ENCODE results near the gene SLC6A8. TPM values are rescaled to one million over a fixed set of nuclear protein-coding genes. Genes with fewer than 3 reads are reported as not detected.

Gene SLC6A8
- total and polyA plus RNA-seq, 4 experiments from 2014 or later = 0.11 to 1.4 (median 0.53) TPM

GRCh38 chrX:153645921-153646488, 41.7 kb upstream of the SLC6A8 start:
- H3K4me1 ChIP-seq (ENCODE audit: insufficient read depth, low read length) = peaks cover 10% of the 10 kb centered on the region
- DNase-seq = no peak
- Mint-ChIP-seq H3K4me1 (peaks cover 7 to 11% (median 10%) of the 10 kb centered on the region in 4 donors), H3K9me3 (peaks cover 0 to 3% (median 0%) of the 10 kb centered on the region in 8 donors), H3K27me3 (peaks cover 11 to 13% of the 10 kb centered on the region in 2 donors), H3K27ac (no peak overlapping the region), H3K4me3 (peak overlapping the region in 2 of 8 donors; percentile 20 to 41), H3K36me3 (no peaks in the 10 kb centered on the region)
- no peak overlapping the region for H3K27ac ChIP-seq (ENCODE audit: low read depth, low read length)
- no peaks in the 10 kb centered on the region for H3K36me3 ChIP-seq (ENCODE audit: insufficient read depth, low read length)
- no peak overlapping the region for H3K4me3 ChIP-seq (ENCODE audit: low read length in 2 of 2)
- ChIA-PET POLR2A (ENCODE audit: partially characterized antibody) (no interaction called here), CTCF (ENCODE audit: partially characterized antibody) (interaction anchor here (0.7 to 6.2 kb wide), 5 partner anchors 21 to 704 kb away, joined by 3 to 33 read pairs (median 4); no protein-coding TSS in a partner anchor)
- no peaks in the 10 kb centered on the region for H3K9me3 ChIP-seq (ENCODE audit: control insufficient read depth in 1 of 2, low read length in 2 of 2)
- intact Hi-C loops (cut with micrococcal nuclease) = no loop called here
- H3K27me3 ChIP-seq (ENCODE audit: insufficient read depth, low read length) = peaks cover 10% of the 10 kb centered on the region

GRCh38 chrX:153646620-153647373, 40.9 kb upstream of the SLC6A8 start, which contains the start of gene DUSP9:
DUSP9 (plus strand) TSS chrX:153647203; CDS start chrX:153647954, 751 bp downstream.
- no peaks in the 10 kb centered on the region for H3K9me3 ChIP-seq (ENCODE audit: control insufficient read depth in 1 of 2, low read length in 2 of 2)
- CTCF ChIA-PET (ENCODE audit: partially characterized antibody) = interaction anchor here (0.7 to 6.2 kb wide), 4 partner anchors 20 to 139 kb away, joined by 3 to 33 read pairs (median 10); no protein-coding TSS in a partner anchor
- H3K27ac ChIP-seq (ENCODE audit: low read depth, low read length) = no peak within 1 kb of the TSS
- no peaks in the 10 kb centered on the region for H3K36me3 ChIP-seq (ENCODE audit: insufficient read depth, low read length)
- H3K4me3 ChIP-seq (ENCODE audit: low read length in 2 of 2) = no peak within 1 kb of the TSS
- Mint-ChIP-seq H3K27me3 (peaks cover 8 to 11% of the 10 kb centered on the region in 2 donors), H3K9me3 (peaks cover 0 to 3% (median 0%) of the 10 kb centered on the region in 8 donors), H3K4me3 (peak within 1 kb of the TSS in 3 of 8 donors; percentile 9 to 66 (median 66)), H3K27ac (no peak within 1 kb of the TSS), H3K4me1 (peaks cover 5 to 11% (median 6%) of the 10 kb centered on the region in 4 donors), H3K36me3 (no peaks in the 10 kb centered on the region)
- no peak for DNase-seq
- POLR2A ChIA-PET (ENCODE audit: partially characterized antibody) = no interaction called here
- H3K4me1 ChIP-seq (ENCODE audit: insufficient read depth, low read length) = peaks cover 6% of the 10 kb centered on the region
- H3K27me3 ChIP-seq (ENCODE audit: insufficient read depth, low read length) = peaks cover 7% of the 10 kb centered on the region
- intact Hi-C loops (cut with micrococcal nuclease) = no loop called here

GRCh38 chrX:153647461-153648357, 40.0 kb upstream of the SLC6A8 start:
- H3K36me3 ChIP-seq (ENCODE audit: insufficient read depth, low read length) = no peaks in the 10 kb centered on the region
- ChIA-PET POLR2A (ENCODE audit: partially characterized antibody) (interaction anchor here (0.7 to 1.2 kb wide), 2 partner anchors 34 to 706 kb away, joined by 3 read pairs; no protein-coding TSS in a partner anchor), CTCF (ENCODE audit: partially characterized antibody) (interaction anchor here (1.3 to 6.2 kb wide), 6 partner anchors 19 to 108 kb away, joined by 3 to 33 read pairs (median 10); no protein-coding TSS in a partner anchor)
- no peaks in the 10 kb centered on the region for H3K9me3 ChIP-seq (ENCODE audit: control insufficient read depth in 1 of 2, low read length in 2 of 2)
- peaks cover 7% of the 10 kb centered on the region for H3K27me3 ChIP-seq (ENCODE audit: insufficient read depth, low read length)
- Mint-ChIP-seq H3K9me3 (peaks cover 0 to 2% (median 0%) of the 10 kb centered on the region in 8 donors), H3K36me3 (no peaks in the 10 kb centered on the region), H3K4me1 (peaks cover 4 to 9% (median 5%) of the 10 kb centered on the region in 4 donors), H3K27ac (no peak overlapping the region), H3K27me3 (peaks cover 7 to 10% of the 10 kb centered on the region in 2 donors), H3K4me3 (peak overlapping the region in 3 of 8 donors; percentile 9 to 66 (median 66))
- H3K4me3 ChIP-seq (ENCODE audit: low read length in 2 of 2) = no peak overlapping the region
- intact Hi-C loops (cut with micrococcal nuclease) = no loop called here
- DNase-seq = no peak
- no peak overlapping the region for H3K27ac ChIP-seq (ENCODE audit: low read depth, low read length)
- peaks cover 5% of the 10 kb centered on the region for H3K4me1 ChIP-seq (ENCODE audit: insufficient read depth, low read length)

- Mint-ChIP-seq H3K36me3 (no peaks in the 10 kb centered on the region), H3K9me3 (peaks cover 0 to 5% (median 0%) of the 10 kb centered on the region in 8 donors), H3K27ac (no peak overlapping the region), H3K27me3 (peaks cover 4 to 6% of the 10 kb centered on the region in 2 donors), H3K4me1 (peaks cover 0 to 1% (median under 1%) of the 10 kb centered on the region in 4 donors), H3K4me3 (peak overlapping the region in 1 of 8 donors; percentile 45)
- intact Hi-C loops (cut with micrococcal nuclease) = loop anchor here (1.0 kb wide), 2 partner anchors 94 to 109 kb away; no protein-coding TSS in a partner anchor
- ChIA-PET POLR2A (ENCODE audit: partially characterized antibody) (interaction anchor here (1.2 kb wide), 1 partner anchor 707 kb away, joined by 3 read pairs; no protein-coding TSS in a partner anchor), CTCF (ENCODE audit: partially characterized antibody) (interaction anchor here (1.3 to 6.2 kb wide), 7 partner anchors 18 to 109 kb away, joined by 3 to 33 read pairs (median 4); no protein-coding TSS in a partner anchor)
- H3K27me3 ChIP-seq (ENCODE audit: insufficient read depth, low read length) = peaks cover 3% of the 10 kb centered on the region
- no peaks in the 10 kb centered on the region for H3K9me3 ChIP-seq (ENCODE audit: control insufficient read depth in 1 of 2, low read length in 2 of 2)
- no peak overlapping the region for H3K4me3 ChIP-seq (ENCODE audit: low read length in 2 of 2)
- no peaks in the 10 kb centered on the region for H3K36me3 ChIP-seq (ENCODE audit: insufficient read depth, low read length)
- peaks cover 3% of the 10 kb centered on the region for H3K4me1 ChIP-seq (ENCODE audit: insufficient read depth, low read length)
- no peak overlapping the region for H3K27ac ChIP-seq (ENCODE audit: low read depth, low read length)
- DNase-seq = no peak
Observed at GRCh38 chrX:153648358-153649177, 39.2 kb upstream of the SLC6A8 start.

- Mint-ChIP-seq H3K36me3 (no peaks in the 10 kb centered on the region), H3K27me3 (peaks cover 4 to 6% of the 10 kb centered on the region in 2 donors), H3K9me3 (peaks cover 0 to 5% (median 0%) of the 10 kb centered on the region in 8 donors), H3K4me1 (no peaks in the 10 kb centered on the region), H3K4me3 (no peak overlapping the region), H3K27ac (no peak overlapping the region)
- POLR2A ChIA-PET (ENCODE audit: partially characterized antibody) = interaction anchor here (1.4 kb wide), 1 partner anchor 40 kb away, joined by 5 read pairs; no protein-coding TSS in a partner anchor
- DNase-seq = peak in 4 of 5 donors; percentile 28 to 43 (median 40)
- CTCF ChIA-PET (ENCODE audit: partially characterized antibody) = interaction anchor here (1.5 to 6.2 kb wide), 5 partner anchors 40 to 110 kb away, joined by 3 to 33 read pairs (median 17); no protein-coding TSS in a partner anchor
- Histone ChIP-seq H3K9me3 (ENCODE audit: control insufficient read depth in 1 of 2, low read length in 2 of 2) (no peaks in the 10 kb centered on the region), H3K36me3 (ENCODE audit: insufficient read depth, low read length) (no peaks in the 10 kb centered on the region), H3K4me3 (ENCODE audit: low read length in 2 of 2) (no peak overlapping the region), H3K27ac (ENCODE audit: low read depth, low read length) (no peak overlapping the region), H3K27me3 (ENCODE audit: insufficient read depth, low read length) (peaks cover 3% of the 10 kb centered on the region), H3K4me1 (ENCODE audit: insufficient read depth, low read length) (no peaks in the 10 kb centered on the region)
- intact Hi-C loops (cut with micrococcal nuclease) = loop anchor here (1.0 kb wide), 2 partner anchors 95 to 110 kb away; no protein-coding TSS in a partner anchor
Observed at GRCh38 chrX:153649178-153649914, 38.4 kb upstream of the SLC6A8 start.
